H9 (cell line): ENCODE results near the gene CXorf65. TPM values are rescaled to one million over a fixed set of nuclear protein-coding genes. Genes with fewer than 3 reads are reported as not detected.

Source experiments
- DNase-seq: peaks from one replicate; pipeline ENCODE4 v3.0.0-alpha.2; 2017
- H2AFZ ChIP-seq: one replicate; pipeline ENCODE4 v1.6.1; 2013; ENCODE audit warnings: mild to moderate bottlenecking, low read length, control low read depth, moderate library complexity
- H2AK5ac ChIP-seq: 2 replicates; pipeline ENCODE4 v1.6.1; 2013; ENCODE audit warnings: low read length, control low read depth, mixed read lengths; ENCODE audit not compliant: insufficient read length
- H2BK120ac ChIP-seq: one replicate; pipeline ENCODE4 v1.6.1; 2013; ENCODE audit warnings: low read depth, mild to moderate bottlenecking, low read length, control low read depth, inconsistent platforms; ENCODE audit not compliant: poor library complexity, severe bottlenecking
- H2BK12ac ChIP-seq: 2 replicates; pipeline ENCODE4 v1.6.1; 2013; ENCODE audit warnings: low read length, control low read depth, mixed read lengths, low read depth; ENCODE audit not compliant: insufficient read length
- H2BK15ac ChIP-seq: 2 replicates; pipeline ENCODE4 v1.6.1; 2013; ENCODE audit warnings: low read depth, low read length, control low read depth
- H2BK20ac ChIP-seq: one replicate; pipeline ENCODE4 v1.6.1; 2013; ENCODE audit warnings: low read depth, mild to moderate bottlenecking, low read length, control low read depth, inconsistent platforms; ENCODE audit not compliant: poor library complexity, severe bottlenecking
- H2BK5ac ChIP-seq: 2 replicates; pipeline ENCODE4 v1.6.1; 2013; ENCODE audit warnings: low read length, control low read depth, mixed read lengths; ENCODE audit not compliant: insufficient read length
- H3K14ac ChIP-seq: 2 replicates; pipeline ENCODE4 v1.6.1; 2013; ENCODE audit warnings: low read length, control low read depth; ENCODE audit not compliant: insufficient read depth
- H3K18ac ChIP-seq: 2 replicates; pipeline ENCODE4 v1.6.1; 2013; ENCODE audit warnings: low read depth, mild to moderate bottlenecking, mixed read lengths, low read length, control low read depth; ENCODE audit not compliant: insufficient read length
- H3K23ac ChIP-seq: 2 replicates; pipeline ENCODE4 v1.6.1; 2013; ENCODE audit warnings: low read length, control low read depth, mixed read lengths, low read depth; ENCODE audit not compliant: insufficient read length
- H3K23me2 ChIP-seq: 2 replicates; pipeline ENCODE4 v1.6.1; 2013; ENCODE audit warnings: low read depth, mild to moderate bottlenecking, mixed read lengths, low read length, control low read depth; ENCODE audit not compliant: insufficient read length, poor library complexity, severe bottlenecking
- H3K27ac ChIP-seq: 2 replicates; pipeline ENCODE4 v1.5.1; 2013; ENCODE audit warnings: low read length, control low read depth, mixed read lengths, low read depth; ENCODE audit not compliant: insufficient read length
- H3K27me3 ChIP-seq: 2 replicates; pipeline ENCODE4 v1.6.1; 2013; ENCODE audit warnings: low read length, control low read depth, inconsistent platforms; ENCODE audit not compliant: insufficient read depth
- H3K4ac ChIP-seq: 2 replicates; pipeline ENCODE4 v1.6.1; 2013; ENCODE audit warnings: low read depth, mild to moderate bottlenecking, control low read depth, inconsistent platforms, low read length, moderate library complexity
- H3K4me1 ChIP-seq: 2 replicates; pipeline ENCODE4 v1.6.1; 2013; ENCODE audit warnings: low read length, control low read depth, inconsistent platforms; ENCODE audit not compliant: insufficient read depth
- H3K4me2 ChIP-seq: 2 replicates; pipeline ENCODE4 v1.6.1; 2013; ENCODE audit warnings: low read length, control low read depth, mixed read lengths; ENCODE audit not compliant: insufficient read length, insufficient read depth
- H3K56ac ChIP-seq: 2 replicates; pipeline ENCODE4 v1.6.1; 2013; ENCODE audit warnings: low read depth, mild to moderate bottlenecking, mixed read lengths, low read length, control low read depth; ENCODE audit not compliant: insufficient read length
- H3K79me1 ChIP-seq: 2 replicates; pipeline ENCODE4 v1.6.1; 2013; ENCODE audit warnings: low read depth, mild to moderate bottlenecking, moderate library complexity, low read length, control low read depth, inconsistent platforms; ENCODE audit not compliant: insufficient read depth, poor library complexity, severe bottlenecking
- H3K79me2 ChIP-seq: 2 replicates; pipeline ENCODE4 v1.6.1; 2013; ENCODE audit warnings: low read length, control low read depth, inconsistent platforms; ENCODE audit not compliant: insufficient read depth
- H3K9ac ChIP-seq: 2 replicates; pipeline ENCODE4 v1.6.1; 2013; ENCODE audit warnings: low read length, control low read depth, mixed read lengths; ENCODE audit not compliant: insufficient read length; ENCODE audit errors: extremely low read depth
- H3K9me3 ChIP-seq: one replicate; pipeline ENCODE4 v1.6.1; 2013; ENCODE audit warnings: low read depth, low read length, inconsistent platforms; ENCODE audit not compliant: control insufficient read depth
- H3T11ph ChIP-seq: one replicate; pipeline ENCODE4 v1.6.1; 2013; ENCODE audit warnings: mild to moderate bottlenecking, low read length, control low read depth, inconsistent platforms
- H4K20me1 ChIP-seq: one replicate; pipeline ENCODE4 v1.6.1; 2013; ENCODE audit not compliant: control insufficient read depth, insufficient read length, insufficient read depth
- H4K5ac ChIP-seq: 2 replicates; pipeline ENCODE4 v1.6.1; 2013; ENCODE audit warnings: low read depth, mild to moderate bottlenecking, mixed read lengths, low read length, control low read depth; ENCODE audit not compliant: insufficient read length
- H4K8ac ChIP-seq: replicated peaks from 2 replicates; pipeline ENCODE4 v1.6.1; 2013; ENCODE audit warnings: low read length, control low read depth, mixed read lengths, low read depth; ENCODE audit not compliant: insufficient read length
- H4K91ac ChIP-seq: 2 replicates; pipeline ENCODE4 v1.6.1; 2013; ENCODE audit warnings: low read depth, mild to moderate bottlenecking, moderate library complexity, mixed read lengths, low read length, control low read depth; ENCODE audit not compliant: insufficient read length
- H3K27ac Mint-ChIP-seq, 3 experiments: 2 replicates in 2 of 3; 3 replicates in 1 of 3; pipeline ENCODE4 v1.8.0; 2020 to 2021; ENCODE audit warnings: mixed read lengths in 3 of 3, mild to moderate bottlenecking in 1 of 3, moderate library complexity in 1 of 3
- H3K27me3 Mint-ChIP-seq: 2 replicates; pipeline ENCODE4 v1.8.0; 2021; ENCODE audit warnings: low read depth, mild to moderate bottlenecking, moderate library complexity, mixed read lengths
- H3K36me3 Mint-ChIP-seq, 3 experiments: 2 replicates in 2 of 3; 3 replicates in 1 of 3; pipeline ENCODE4 v1.8.0; 2020 to 2021; ENCODE audit warnings: low read depth in 3 of 3, mixed read lengths in 3 of 3; ENCODE audit not compliant: insufficient read depth in 1 of 3
- H3K4me1 Mint-ChIP-seq, 2 experiments: 2 replicates each; pipeline ENCODE4 v1.8.0; 2020; ENCODE audit warnings: mixed read lengths in 2 of 2
- H3K4me3 Mint-ChIP-seq, 2 experiments: 2 replicates in 1 of 2; 3 replicates in 1 of 2; pipeline ENCODE4 v1.8.0; 2020 to 2021; ENCODE audit warnings: mild to moderate bottlenecking in 2 of 2, mixed read lengths in 2 of 2, moderate library complexity in 1 of 2
- H3K9me3 Mint-ChIP-seq, 2 experiments: 2 replicates in 1 of 2; 3 replicates in 1 of 2; pipeline ENCODE4 v1.8.0; 2020; ENCODE audit warnings: mild to moderate bottlenecking in 2 of 2, mixed read lengths in 2 of 2, moderate library complexity in 1 of 2
- WGBS: extraction: QIAGEN DNeasy Blood & Tissue Kit; methylation state at CpG from one replicate; pipeline ENCODE4 v1.1.7; 2013; ENCODE audit warnings: missing lambda C conversion rate, low lambda C conversion rate, mixed read lengths; ENCODE audit not compliant: insufficient read length; ENCODE audit errors: extremely low coverage; 5-methylcytosine and 5-hydroxymethylcytosine counted together
- total RNA-seq: library from RNA; stranded (reverse); gene quantifications from 2 replicates; pipeline ENCODE4 v1.2.1, GENCODE V29; 2021
- TF ChIP-seq, protein P1 (sequence below): fragments of 200-600 bp; sonication (generic); conservative IDR thresholded peaks from 3 replicates; pipeline ENCODE4 v1.8.0; 2021; ENCODE audit warnings: antibody characterized with exemption, mild to moderate bottlenecking

Gene CXorf65
- total RNA-seq, 1 experiment from 2014 or later, result not detected

DNA sequence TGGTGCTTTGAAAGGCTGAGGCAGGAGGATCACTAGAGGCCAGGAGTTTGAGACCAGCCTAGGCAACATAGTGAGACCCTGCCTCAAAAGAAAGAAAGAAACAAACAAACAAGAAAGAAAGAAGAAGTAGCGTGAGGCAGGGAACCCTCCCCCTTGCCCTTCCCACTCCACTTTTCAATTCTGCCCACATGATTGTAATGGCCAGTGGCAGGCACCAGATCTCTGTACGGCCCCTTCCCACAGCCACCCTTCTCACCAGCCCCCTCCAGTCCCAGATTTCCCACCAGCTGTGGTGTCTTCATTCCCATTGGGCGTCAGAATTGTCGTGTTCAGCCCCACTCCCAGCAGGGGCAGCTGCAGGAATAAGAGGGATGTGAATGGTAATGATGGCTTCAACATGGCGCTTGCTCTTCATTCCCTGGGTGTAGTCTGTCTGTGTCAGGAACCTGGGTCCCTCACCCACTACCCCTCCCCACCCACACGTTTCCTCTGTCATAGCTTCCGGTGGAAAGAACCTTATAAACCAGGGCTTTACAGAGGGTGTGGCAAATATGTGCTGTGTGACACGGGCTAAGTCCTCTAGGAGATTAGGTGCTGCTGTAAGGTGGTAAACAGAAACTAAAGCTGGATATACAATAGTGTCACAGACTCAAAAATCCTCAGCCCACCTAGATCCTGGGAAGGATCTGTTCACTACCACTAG lies 4.8 kb upstream of the CXorf65 start, which contains the start of gene IL2RG:
IL2RG (minus strand) TSS at position 437 of the 703 bp plus-strand sequence; CDS start at position 399, 38 bp downstream.
- no peak within 1 kb of the TSS for H2BK15ac ChIP-seq
- H3K27ac ChIP-seq, result no peak within 1 kb of the TSS
- WGBS, result no CpG with 5 or more reads among the region's 8 CpGs
- H3K4me3 Mint-ChIP-seq, result no peak within 1 kb of the TSS; a peak in 1 of 5 replicates
- no peaks in the 10 kb centered on the region for H3K27me3 ChIP-seq
- no peak within 1 kb of the TSS for H3K4me2 ChIP-seq
- no peak within 1 kb of the TSS for H4K8ac ChIP-seq
- peaks cover 2 to 16% of the 10 kb centered on the region in 2 experiments; a peak in 3 of 4 replicates for H3K4me1 Mint-ChIP-seq
- no peak within 1 kb of the TSS for H2BK120ac ChIP-seq
- no peak within 1 kb of the TSS for H3K18ac ChIP-seq
- H2AK5ac ChIP-seq, result no peak within 1 kb of the TSS
- H3K36me3 Mint-ChIP-seq, result no peaks in the 10 kb centered on the region; a peak in 1 of 7 replicates
- no peaks in the 10 kb centered on the region for H3K79me1 ChIP-seq
- H3K4ac ChIP-seq, result no peak within 1 kb of the TSS
- no peak within 1 kb of the TSS for H4K91ac ChIP-seq
- no peaks in the 10 kb centered on the region for H4K20me1 ChIP-seq
- no peak within 1 kb of the TSS for H2BK5ac ChIP-seq
- no peak within 1 kb of the TSS for H3K23ac ChIP-seq
- no peaks in the 10 kb centered on the region for H3K79me2 ChIP-seq
- H3K56ac ChIP-seq, result no peak within 1 kb of the TSS
- no peak within 1 kb of the TSS for H3K27ac Mint-ChIP-seq
- no peaks in the 10 kb centered on the region for H3K4me1 ChIP-seq
- peaks cover 67 to 72% of the 10 kb centered on the region in 2 experiments for H3K9me3 Mint-ChIP-seq
- no peaks in the 10 kb centered on the region for H3K23me2 ChIP-seq
- TF ChIP-seq, protein P1, sequence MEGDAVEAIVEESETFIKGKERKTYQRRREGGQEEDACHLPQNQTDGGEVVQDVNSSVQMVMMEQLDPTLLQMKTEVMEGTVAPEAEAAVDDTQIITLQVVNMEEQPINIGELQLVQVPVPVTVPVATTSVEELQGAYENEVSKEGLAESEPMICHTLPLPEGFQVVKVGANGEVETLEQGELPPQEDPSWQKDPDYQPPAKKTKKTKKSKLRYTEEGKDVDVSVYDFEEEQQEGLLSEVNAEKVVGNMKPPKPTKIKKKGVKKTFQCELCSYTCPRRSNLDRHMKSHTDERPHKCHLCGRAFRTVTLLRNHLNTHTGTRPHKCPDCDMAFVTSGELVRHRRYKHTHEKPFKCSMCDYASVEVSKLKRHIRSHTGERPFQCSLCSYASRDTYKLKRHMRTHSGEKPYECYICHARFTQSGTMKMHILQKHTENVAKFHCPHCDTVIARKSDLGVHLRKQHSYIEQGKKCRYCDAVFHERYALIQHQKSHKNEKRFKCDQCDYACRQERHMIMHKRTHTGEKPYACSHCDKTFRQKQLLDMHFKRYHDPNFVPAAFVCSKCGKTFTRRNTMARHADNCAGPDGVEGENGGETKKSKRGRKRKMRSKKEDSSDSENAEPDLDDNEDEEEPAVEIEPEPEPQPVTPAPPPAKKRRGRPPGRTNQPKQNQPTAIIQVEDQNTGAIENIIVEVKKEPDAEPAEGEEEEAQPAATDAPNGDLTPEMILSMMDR, result no peak
- H2BK20ac ChIP-seq, result no peak within 1 kb of the TSS
- peaks cover 83% of the 10 kb centered on the region for H3K27me3 Mint-ChIP-seq
- H2AFZ ChIP-seq, result no peak within 1 kb of the TSS
- no peak for DNase-seq
- H3K9ac ChIP-seq, result no peak within 1 kb of the TSS
- no peak within 1 kb of the TSS for H4K5ac ChIP-seq
- H3K9me3 ChIP-seq, result peaks cover 24% of the 10 kb centered on the region
- no peak within 1 kb of the TSS for H3K14ac ChIP-seq
- no peak within 1 kb of the TSS for H2BK12ac ChIP-seq
- no peak within 1 kb of the TSS for H3T11ph ChIP-seq
